Measurements from ENCODE around the gene LGR5. TPM values are rescaled to one million over a fixed set of nuclear protein-coding genes. Genes with fewer than 3 reads are reported as not detected.

The LGR5 gene
- total RNA-seq, 1 donor from 2014 or later: not detected

DNA sequence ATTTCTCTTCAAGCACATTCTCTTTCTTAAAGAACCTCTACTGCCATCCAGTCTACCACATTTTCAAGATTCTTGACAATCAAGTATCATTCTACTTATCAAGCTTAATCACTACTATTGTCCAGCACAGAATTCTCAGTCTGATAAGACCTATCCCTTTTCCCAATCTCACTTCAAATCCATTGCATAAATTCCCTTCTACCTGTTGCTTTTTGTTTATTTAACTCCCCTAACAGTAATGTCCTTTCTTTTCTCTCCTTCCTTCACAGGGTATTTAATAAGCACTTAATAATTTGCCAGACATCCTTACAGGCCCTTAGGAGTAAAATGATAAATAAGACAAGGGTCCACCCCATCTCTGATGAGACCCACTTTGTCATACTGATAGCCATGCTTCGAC, 182.3 kb downstream of the LGR5 start:
- intact Hi-C loops (cut with DNase I): no loop called here
- ATAC-seq (ENCODE audit: poor library complexity) (no peak), DNase-seq (no peak)

- DNase-seq: no peak
- intact Hi-C loops (cut with DNase I): no loop called here
- ATAC-seq (ENCODE audit: poor library complexity): no peak
Measured at GRCh38 chr12:71625476-71625875, 185.9 kb downstream of the LGR5 start.

DNA sequence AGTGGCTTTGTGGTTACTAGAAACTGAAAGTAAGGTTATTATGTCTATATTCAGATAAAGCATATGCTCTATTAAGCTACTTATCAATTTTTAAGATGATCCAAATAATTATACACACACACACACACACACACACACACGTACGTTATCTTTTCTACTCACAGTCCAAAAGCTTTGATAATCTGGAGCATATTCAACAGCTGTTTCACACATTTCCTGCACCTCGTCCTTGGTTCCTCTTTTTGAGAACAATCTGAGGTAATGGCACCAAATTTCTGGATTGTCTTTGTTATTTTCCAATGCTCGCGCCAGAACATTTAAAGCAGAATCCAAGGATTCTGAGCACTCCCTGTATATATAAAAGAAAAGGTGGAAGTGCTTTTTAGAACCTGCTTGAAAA, 186.5 kb downstream of the LGR5 start:
- DNase-seq (no peak), ATAC-seq (ENCODE audit: poor library complexity) (no peak)
- intact Hi-C loops (cut with DNase I): no loop called here

DNA sequence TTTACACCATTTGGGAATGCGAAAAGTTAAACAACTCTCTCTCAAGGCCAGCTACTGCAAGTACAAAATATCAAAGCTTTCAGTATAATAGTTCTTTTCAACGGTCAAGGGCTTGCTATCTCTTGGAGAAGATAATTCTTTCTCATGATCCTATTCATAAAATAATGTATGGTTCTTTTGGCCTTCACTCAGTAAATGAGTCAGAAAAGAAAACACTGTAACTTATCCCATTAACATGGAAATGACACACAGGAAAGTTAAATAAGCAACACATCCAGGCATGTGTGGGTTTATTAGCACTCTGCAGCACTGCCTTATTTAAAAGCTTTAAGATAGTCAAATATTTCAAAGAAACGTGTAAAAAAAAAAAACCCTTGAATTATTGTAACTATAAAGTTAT, 187.2 kb downstream of the LGR5 start:
- intact Hi-C loops (cut with DNase I): no loop called here
- DNase-seq (no peak), ATAC-seq (ENCODE audit: poor library complexity) (no peak)

DNA sequence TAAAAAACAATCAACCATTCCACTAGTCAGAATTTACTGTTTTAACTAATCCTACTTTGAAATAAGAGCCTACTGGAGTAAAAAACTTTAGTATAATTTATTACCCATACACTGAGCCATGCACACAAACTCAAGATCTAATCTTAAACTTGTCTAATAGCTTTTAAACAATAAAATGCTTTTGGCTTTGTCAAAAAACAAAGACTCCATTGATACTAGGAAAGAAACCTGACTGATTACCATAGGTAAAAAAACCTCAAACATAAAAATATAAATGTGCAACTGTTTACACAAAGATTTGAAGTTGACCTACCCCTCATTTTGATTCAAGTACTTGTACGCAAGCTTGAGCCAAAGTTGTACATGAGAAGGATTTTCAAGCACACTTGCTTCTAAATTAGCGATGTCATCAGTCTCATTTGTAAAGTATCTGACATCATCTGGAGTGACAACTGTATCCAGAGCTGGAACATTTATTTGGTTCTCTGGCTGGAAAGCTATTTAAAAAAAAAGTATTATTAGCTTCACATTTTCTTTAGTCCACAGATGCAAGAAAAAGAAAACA, 187.9 kb downstream of the LGR5 start:
- intact Hi-C loops (cut with DNase I): no loop called here
- ATAC-seq (ENCODE audit: poor library complexity): no peak
- no peak for DNase-seq

Other genes starting within 250 kb of the LGR5 start
- gene ZFC3H1, start 224.1 kb downstream of the LGR5 start, total RNA-seq: 17.9 TPM
- 10.2 TPM for gene THAP2, start 224.5 kb downstream of the LGR5 start, total RNA-seq
- gene TMEM19, start 246.3 kb downstream of the LGR5 start, total RNA-seq: 27.3 TPM

Data from Right ventricle myocardium superior (tissue), 1 donor.